Duodenal mucosa (tissue), 2 donors: ENCODE results near the gene NUDCD2.
"Not testable (repeated sequence)": the region's sequence is repeated elsewhere in the genome, so short reads cannot be mapped to it uniquely, and the experiment has no call there.

ENCODE experiments used
- H3K27ac ChIP-seq: one replicate; pipeline ENCODE4 v1.7.0; 2013; ENCODE audit warnings: low read depth, low read length
- H3K27me3 ChIP-seq, 2 donors: one replicate each; pipeline ENCODE4 v1.7.0; 2013; ENCODE audit warnings: low read length in 2 of 2, control low read depth in 1 of 2; ENCODE audit not compliant: insufficient read depth in 2 of 2, control insufficient read depth in 1 of 2
- H3K36me3 ChIP-seq, 2 donors: one replicate each; pipeline ENCODE4 v1.7.0; 2013; ENCODE audit warnings: low read length in 2 of 2, control low read depth in 1 of 2; ENCODE audit not compliant: insufficient read depth in 2 of 2, control insufficient read depth in 1 of 2
- H3K4me1 ChIP-seq, 2 donors: one replicate each; pipeline ENCODE4 v1.7.0; 2013; ENCODE audit warnings: low read length in 2 of 2, control low read depth in 1 of 2; ENCODE audit not compliant: insufficient read depth in 2 of 2, control insufficient read depth in 1 of 2
- H3K4me3 ChIP-seq, 2 donors: one replicate each; pipeline ENCODE4 v1.7.0; 2013; ENCODE audit warnings: low read length in 2 of 2, low read depth in 1 of 2
- H3K9ac ChIP-seq, 2 donors: one replicate each; pipeline ENCODE4 v1.7.0; 2013; ENCODE audit warnings: low read length in 2 of 2, low read depth in 1 of 2
- H3K9me3 ChIP-seq, 2 donors: one replicate each; pipeline ENCODE4 v1.7.0; 2013; ENCODE audit warnings: low read length in 2 of 2, control low read depth in 1 of 2; ENCODE audit not compliant: control insufficient read depth in 1 of 2

The NUDCD2 gene

DNA sequence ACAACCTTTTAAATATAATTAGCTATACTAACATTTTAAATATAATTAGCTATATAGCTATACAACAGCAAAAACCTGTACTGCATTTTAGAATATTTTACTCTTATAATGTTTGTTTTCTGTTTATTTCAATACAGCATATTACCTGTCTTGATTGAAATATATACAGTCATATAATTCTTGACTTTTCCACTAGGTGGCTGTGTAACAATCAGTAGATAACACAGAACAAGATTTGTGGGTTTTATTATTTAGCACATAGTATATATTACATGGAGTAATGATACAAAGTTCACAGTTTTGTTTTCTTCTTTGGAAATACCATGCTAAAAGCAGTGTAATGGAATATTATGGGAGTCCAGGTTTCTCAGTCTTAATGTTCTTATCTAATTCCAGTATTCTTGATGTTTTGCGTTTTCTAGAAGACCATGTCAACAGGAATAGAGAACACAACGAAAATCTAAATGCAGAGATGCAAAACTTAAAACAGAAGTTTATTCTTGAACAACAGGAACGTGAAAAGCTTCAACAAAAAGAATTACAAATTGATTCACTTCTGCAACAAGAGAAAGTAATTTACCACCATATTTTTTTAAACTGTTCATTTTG lies 13.8 kb upstream of the NUDCD2 start:
- Histone ChIP-seq H3K27ac (no peak overlapping the region), H3K36me3 (no peaks in the 10 kb centered on the region), H3K4me1 (no peaks in the 10 kb centered on the region), H3K27me3 (no peaks in the 10 kb centered on the region), H3K9ac (no peak overlapping the region), H3K9me3 (no peaks in the 10 kb centered on the region), H3K4me3 (no peak overlapping the region)

DNA sequence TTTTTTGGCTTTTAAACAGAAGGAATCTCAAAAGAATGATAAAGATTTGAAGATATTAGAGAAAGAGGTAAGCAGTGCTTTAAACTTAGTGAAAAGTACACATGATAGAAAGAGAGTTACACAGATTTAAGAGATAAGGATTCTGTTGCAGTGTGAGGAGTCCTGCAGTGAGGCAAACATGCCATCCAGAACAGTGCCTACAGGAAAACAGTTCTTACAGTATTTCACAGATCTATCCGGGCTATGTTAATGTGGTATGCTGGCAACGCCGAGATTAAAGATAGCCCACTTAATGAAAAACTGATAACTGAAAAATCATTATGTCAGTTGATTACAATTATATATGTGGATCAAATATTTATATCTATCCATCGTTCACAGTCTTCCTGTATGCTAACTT lies 7.8 kb upstream of the NUDCD2 start:
- Histone ChIP-seq H3K27ac (no peak overlapping the region), H3K36me3 (no peaks in the 10 kb centered on the region), H3K9ac (no peak overlapping the region), H3K4me1 (no peaks in the 10 kb centered on the region), H3K4me3 (no peak overlapping the region), H3K27me3 (no peaks in the 10 kb centered on the region), H3K9me3 (no peaks in the 10 kb centered on the region)

DNA sequence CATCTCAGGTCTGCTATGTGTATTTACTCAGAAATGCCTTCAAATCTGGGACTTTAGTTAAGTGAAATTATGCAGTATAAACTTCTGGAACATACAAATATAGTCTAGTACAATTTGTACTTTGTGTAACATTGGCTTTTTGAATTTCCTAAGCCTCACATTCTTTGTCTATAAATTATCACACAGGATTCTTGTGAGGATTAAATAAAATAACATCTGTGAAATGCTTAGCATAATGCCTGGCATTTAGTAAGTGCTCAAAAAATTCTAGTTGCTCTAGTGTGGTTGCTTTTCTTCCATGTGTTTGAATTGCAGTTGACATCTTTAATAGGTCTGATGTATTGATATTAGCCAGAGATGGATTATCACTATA lies 3.1 kb upstream of the NUDCD2 start:
- Histone ChIP-seq H3K4me1 (peaks cover 12 to 30% of the 10 kb centered on the region in 2 donors), H3K9me3 (no peaks in the 10 kb centered on the region), H3K27me3 (no peaks in the 10 kb centered on the region), H3K27ac (no peak overlapping the region), H3K9ac (no peak overlapping the region), H3K36me3 (no peaks in the 10 kb centered on the region), H3K4me3 (no peak overlapping the region)

DNA sequence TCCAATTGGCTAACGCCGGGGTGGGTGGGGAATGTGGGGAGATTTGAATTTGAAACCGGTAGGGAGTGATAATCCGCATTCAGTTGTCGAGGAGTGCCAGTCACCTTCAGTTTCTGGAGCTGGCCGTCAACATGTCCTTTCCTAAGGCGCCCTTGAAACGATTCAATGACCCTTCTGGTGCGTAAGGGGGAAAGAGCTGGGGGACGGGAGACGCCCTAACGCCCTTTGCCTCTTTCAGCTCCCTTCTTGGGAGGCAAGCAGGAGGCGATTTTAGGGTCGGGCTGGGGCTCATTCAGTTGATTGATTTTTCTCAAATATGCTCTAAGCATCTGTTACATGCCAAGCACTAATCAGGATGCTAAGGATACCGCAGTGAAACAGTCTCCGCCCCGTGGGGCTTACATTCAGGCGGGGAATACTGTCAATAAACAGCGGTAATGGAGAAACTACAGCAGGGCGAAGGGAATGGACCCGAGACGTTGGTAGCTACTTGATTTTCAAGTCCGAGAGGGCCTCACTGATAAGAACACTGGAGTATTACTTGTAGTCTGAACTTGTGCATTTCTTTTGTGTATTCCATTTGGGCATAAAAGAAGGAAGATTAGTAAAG lies 765 bp upstream of the NUDCD2 start, which contains the start of gene HMMR:
Gene HMMR (plus strand): TSS at position 71 of the 610 bp plus-strand sequence. CDS start 61 bp downstream, at position 132.
- no peaks in the 10 kb centered on the region for H3K36me3 ChIP-seq
- H3K9ac ChIP-seq = peak within 1 kb of the TSS; percentile 90 to 91
- no peaks in the 10 kb centered on the region for H3K27me3 ChIP-seq
- peak within 1 kb of the TSS; percentile 87 to 95 for H3K4me3 ChIP-seq
- no peaks in the 10 kb centered on the region for H3K9me3 ChIP-seq
- peaks cover 12 to 30% of the 10 kb centered on the region in 2 donors for H3K4me1 ChIP-seq
- peak within 1 kb of the TSS; percentile 98 for H3K27ac ChIP-seq

DNA sequence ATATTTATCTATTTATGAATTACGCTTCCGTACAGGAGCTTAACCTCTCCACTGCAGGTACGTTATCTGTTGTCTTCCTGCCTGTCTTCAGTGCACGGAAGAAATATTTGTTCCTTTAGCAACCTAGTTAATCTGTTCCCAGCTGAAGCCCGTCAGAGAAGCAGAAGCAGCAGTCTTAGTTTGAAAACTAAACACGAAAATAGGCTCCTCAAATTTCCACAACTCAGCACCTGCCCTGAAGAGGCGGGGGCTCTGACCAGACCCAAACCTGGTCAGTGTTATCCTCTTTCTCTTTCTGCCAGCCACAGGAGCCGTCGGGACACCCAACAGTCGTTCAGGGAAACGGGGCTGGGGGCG lies 462 bp downstream of the NUDCD2 start:
- Histone ChIP-seq H3K27ac (peak overlapping the region; percentile 98), H3K9ac (peak overlapping the region; percentile 90 to 91), H3K36me3 (peaks cover 0 to 8% of the 10 kb centered on the region in 2 donors), H3K27me3 (no peaks in the 10 kb centered on the region), H3K4me3 (peak overlapping the region; percentile 86 to 95), H3K9me3 (no peaks in the 10 kb centered on the region), H3K4me1 (peaks cover 12 to 30% of the 10 kb centered on the region in 2 donors)

DNA sequence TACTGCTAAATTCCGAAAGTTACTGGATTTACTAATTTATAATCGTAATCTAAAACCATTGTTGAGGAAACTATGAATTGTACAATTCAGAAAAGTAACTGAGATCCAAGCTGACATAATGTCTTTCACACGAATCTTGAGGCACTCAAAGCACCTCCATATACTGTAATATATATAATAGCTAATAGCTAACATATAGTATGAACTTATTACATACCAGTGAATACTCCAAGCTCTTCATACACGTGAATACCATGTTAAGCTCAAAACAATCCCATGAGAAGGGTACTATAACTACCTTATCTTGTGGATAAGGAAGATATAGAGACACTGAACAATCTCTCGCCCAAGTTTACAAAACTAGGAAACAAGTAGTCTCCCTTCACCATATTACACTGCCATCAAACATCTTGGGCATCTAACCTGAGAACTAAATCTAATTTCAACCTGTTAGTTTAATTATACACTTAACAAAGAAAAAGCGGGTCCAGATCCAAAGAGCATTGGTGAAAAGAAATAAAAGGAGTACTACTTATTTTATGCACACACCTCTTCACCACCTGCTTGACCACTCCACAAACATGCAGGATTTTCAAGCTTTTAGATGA lies 1.0 kb downstream of the NUDCD2 start:
- Histone ChIP-seq H3K9me3 (no peaks in the 10 kb centered on the region), H3K27ac (no peak overlapping the region), H3K9ac (peak overlapping the region; percentile 90 to 91), H3K4me1 (peaks cover 12 to 30% of the 10 kb centered on the region in 2 donors), H3K27me3 (no peaks in the 10 kb centered on the region), H3K36me3 (peaks cover 0 to 11% of the 10 kb centered on the region in 2 donors), H3K4me3 (peak overlapping the region; percentile 86 to 95)

DNA sequence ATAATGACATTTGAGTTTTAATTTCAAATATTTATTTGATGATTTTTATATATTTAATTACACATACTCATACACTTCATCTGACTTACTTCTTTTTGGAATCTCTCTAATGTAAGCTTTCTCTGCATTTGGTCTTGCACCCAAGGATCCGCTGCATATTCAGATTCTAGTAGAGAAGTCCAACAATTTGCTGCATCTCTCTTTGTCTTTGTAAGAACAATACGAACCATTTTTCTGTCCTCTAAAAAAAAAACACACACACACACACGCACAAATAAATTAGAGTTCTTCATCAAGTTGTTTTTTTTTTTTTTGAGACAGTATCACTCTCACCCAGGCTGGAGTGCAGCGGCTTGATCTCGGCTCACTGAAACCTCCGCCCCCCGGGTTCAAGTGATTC lies 3.1 kb downstream of the NUDCD2 start:
- Histone ChIP-seq H3K9me3 (no peaks in the 10 kb centered on the region), H3K9ac (no peak overlapping the region), H3K27me3 (no peaks in the 10 kb centered on the region), H3K36me3 (peaks cover 0 to 14% of the 10 kb centered on the region in 2 donors), H3K4me1 (peaks cover 12 to 22% of the 10 kb centered on the region in 2 donors), H3K4me3 (no peak overlapping the region), H3K27ac (no peak overlapping the region)

DNA sequence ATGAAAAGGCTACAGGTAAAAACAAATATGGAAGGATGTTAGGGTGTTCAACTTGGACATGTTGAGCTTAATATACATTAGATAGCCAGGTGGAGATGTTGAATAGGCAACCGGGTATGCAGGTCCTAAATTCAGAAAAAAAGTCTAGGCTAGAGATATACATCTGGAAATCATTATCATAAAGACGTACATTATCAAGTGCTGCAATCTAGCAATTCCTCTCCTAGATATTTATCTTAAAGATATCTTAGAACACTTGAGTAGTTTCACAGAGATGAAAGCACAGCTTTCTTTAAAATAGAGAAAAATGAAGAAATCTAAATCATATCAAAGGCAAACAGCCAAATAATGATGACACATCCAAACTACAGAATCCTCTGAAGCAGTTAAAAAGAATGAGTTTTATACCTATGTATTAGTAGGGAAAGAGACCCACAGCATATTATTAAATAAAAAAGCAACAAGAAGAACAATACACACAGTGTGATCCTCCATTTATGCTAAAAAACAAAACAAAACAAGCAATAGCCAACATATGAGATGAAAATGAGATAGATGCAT lies 3.8 kb downstream of the NUDCD2 start:
- Histone ChIP-seq H3K4me1 (peaks cover 12 to 17% of the 10 kb centered on the region in 2 donors), H3K4me3 (no peak overlapping the region), H3K27me3 (no peaks in the 10 kb centered on the region), H3K36me3 (peaks cover 0 to 16% of the 10 kb centered on the region in 2 donors), H3K9me3 (no peaks in the 10 kb centered on the region), H3K9ac (no peak overlapping the region), H3K27ac (no peak overlapping the region)

DNA sequence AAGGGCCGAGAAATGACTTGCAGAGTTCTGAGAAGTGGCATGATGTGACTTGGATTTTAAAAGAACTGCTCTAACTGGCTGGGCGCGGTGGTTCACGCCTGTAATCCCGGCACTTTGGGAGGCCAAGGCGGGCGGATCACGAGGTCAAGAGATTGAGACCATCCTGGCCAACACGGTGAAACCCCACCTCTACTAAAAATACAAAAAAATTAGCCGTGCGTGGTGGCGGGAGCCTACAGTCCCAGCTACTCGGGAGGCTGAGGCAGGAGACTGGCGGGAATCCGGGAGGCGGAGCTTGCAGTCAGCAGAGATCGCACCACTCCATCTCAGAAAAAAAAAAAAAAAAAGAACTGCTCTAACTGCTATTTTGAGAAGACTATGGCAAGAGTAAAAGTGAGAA lies 4.5 kb downstream of the NUDCD2 start:
- H3K4me3 ChIP-seq, H3K9me3 ChIP-seq, H3K27me3 ChIP-seq, H3K9ac ChIP-seq, H3K27ac ChIP-seq: not testable (repeated sequence)
- Histone ChIP-seq H3K4me1 (peaks cover 7 to 11% of the 10 kb centered on the region in 2 donors), H3K36me3 (peaks cover 0 to 23% of the 10 kb centered on the region in 2 donors)

DNA sequence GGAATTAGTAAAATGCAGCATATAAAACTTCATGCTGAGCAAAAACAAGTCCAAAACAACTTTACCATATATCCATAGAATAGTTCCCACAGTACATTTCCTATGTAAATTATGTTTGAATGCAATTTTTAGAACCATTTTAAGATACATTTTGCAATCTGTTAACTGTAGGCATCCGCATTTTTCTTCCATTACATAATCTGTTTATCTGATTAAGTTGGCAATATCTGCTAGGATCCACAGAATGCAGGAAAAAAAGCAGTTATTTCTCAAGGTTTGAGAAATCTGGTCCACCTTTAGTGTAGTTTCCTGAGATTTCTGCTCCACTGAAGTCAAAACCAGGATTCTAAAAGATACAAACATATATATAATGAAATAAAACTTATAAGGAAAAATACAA lies 6.2 kb downstream of the NUDCD2 start:
- no peak overlapping the region for H3K27ac ChIP-seq
- no peaks in the 10 kb centered on the region for H3K27me3 ChIP-seq
- no peaks in the 10 kb centered on the region for H3K9me3 ChIP-seq
- H3K4me1 ChIP-seq = peaks cover 2 to 5% of the 10 kb centered on the region in 2 donors
- no peak overlapping the region for H3K9ac ChIP-seq
- H3K4me3 ChIP-seq = no peak overlapping the region
- peaks cover 0 to 30% of the 10 kb centered on the region in 2 donors for H3K36me3 ChIP-seq
